Activated B cell treated with CpG ODN at 0.5 μM for 24 hours (primary cell): ENCODE data around the gene FCHSD2. TPM values are rescaled to one million over a fixed set of nuclear protein-coding genes. Genes with fewer than 3 reads are reported as not detected.
A peak's percentile ranks its signal among the peaks of the same experiment; 100 is the strongest.

Source experiments
- ATAC-seq: fragments of 200-7000 bp; cut with Tn5 transposase; one replicate; pipeline ENCODE4 v1.10.0; 2021; ENCODE audit warnings: low read depth, mild to moderate bottlenecking, moderate library complexity
- CTCF ChIA-PET: fragments of 350-600 bp; sonication (Branson Sonifier 250); formaldehyde crosslinking; loops from one replicate; lab custom pipeline; 2021; ENCODE audit warnings: antibody characterized with exemption; lab: Charles Lee
- POLR2A ChIA-PET: fragments of 350-600 bp; sonication (Branson Sonifier 250); formaldehyde crosslinking; loops from one replicate; lab custom pipeline; 2021; ENCODE audit warnings: antibody characterized with exemption; lab: Charles Lee
- DNase-seq: peaks from one replicate; pipeline ENCODE4 v3.0.0; 2022
- H3K27ac Mint-ChIP-seq: one replicate; pipeline ENCODE4 v1.8.0; 2020; ENCODE audit warnings: mixed read lengths
- H3K27me3 Mint-ChIP-seq: one replicate; pipeline ENCODE4 v1.8.0; 2021; ENCODE audit warnings: mixed read lengths
- H3K36me3 Mint-ChIP-seq: one replicate; pipeline ENCODE4 v1.8.0; 2021; ENCODE audit warnings: low read depth, mixed read lengths
- H3K4me1 Mint-ChIP-seq: one replicate; pipeline ENCODE4 v1.8.0; 2021; ENCODE audit warnings: mixed read lengths
- H3K4me3 Mint-ChIP-seq: one replicate; pipeline ENCODE4 v1.8.0; 2020; ENCODE audit warnings: mild to moderate bottlenecking, mixed read lengths
- H3K9me3 Mint-ChIP-seq: one replicate; pipeline ENCODE4 v1.8.0; 2020; ENCODE audit warnings: mixed read lengths
- intact Hi-C: fragments of 100-400 bp; cut with micrococcal nuclease; formaldehyde crosslinking; loops from one replicate; pipeline ENCODE4 v1.15.1; 2024
- total RNA-seq: library from RNA; stranded (reverse); gene quantifications from 2 replicates; pipeline ENCODE4 v1.2.3, GENCODE V29; 2022
- TF ChIP-seq, protein P1 (sequence below): fragments of 200-600 bp; IDR thresholded peaks from one replicate; pipeline ENCODE4 v1.8.0; 2022; ENCODE audit warnings: antibody characterized with exemption, mild to moderate bottlenecking

The FCHSD2 gene
- total RNA-seq, 1 donor from 2014 or later = 207 TPM

DNA sequence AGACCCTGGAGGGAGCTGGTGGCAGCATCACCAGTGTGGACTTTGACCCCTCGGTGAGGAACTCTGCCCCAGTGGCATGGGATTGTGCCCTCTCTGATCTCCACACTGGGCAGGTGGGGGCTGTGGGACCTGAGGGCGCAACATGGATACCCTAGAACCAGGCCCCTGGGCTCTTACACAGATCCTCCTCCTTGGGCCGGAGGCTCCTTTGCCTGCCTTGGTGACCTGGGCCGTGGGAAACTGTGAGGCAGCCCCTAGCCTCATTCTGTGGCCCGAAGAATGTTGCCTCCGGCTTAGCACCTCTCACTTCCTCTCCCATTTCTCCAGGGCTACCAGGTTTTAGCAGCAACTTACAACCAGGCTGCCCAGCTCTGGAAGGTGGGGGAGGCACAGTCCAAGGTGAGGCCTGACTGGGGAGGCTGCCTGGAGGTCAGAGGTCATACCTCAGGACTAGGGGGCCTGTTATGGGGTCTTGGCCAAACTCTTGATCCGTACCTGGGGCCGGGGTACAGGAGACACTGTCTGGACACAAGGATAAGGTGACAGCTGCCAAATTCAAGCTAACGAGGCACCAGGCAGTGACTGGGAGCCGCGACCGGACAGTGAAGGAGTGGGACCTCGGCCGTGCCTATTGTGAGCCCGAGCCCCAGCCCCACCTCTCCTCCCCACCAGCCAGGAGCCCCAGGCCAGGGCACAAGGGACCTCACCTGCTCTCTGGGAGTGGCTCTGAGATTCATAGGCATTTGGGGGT, 315.8 kb downstream of the FCHSD2 start:
- CTCF ChIA-PET = no interaction called here
- H3K4me1 Mint-ChIP-seq = peaks cover 44% of the 10 kb centered on the region

DNA sequence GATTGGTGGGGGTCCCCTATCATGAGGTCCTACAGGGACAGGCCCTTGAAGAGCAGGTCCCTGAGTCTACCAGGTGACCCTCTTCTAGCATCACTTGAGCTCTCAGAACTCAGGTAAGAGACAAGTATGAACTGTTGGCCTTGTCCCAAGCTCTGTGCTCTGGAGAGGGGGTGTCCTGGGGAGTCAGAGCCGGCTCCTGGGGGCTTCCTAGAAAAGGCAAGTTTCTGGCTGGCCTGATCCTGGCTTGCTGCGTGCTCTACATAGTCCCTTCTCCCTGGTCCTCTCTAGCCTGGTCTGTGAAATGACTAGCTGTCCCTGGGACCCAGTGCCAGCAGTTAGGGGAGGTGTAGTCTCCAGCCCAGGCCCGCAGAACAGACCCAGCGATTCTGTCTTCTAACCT, 316.5 kb downstream of the FCHSD2 start:
- ChIA-PET POLR2A (interaction anchor here (0.9 to 1.1 kb wide), 2 partner anchors 9 to 327 kb away, joined by 3 to 5 read pairs; no protein-coding TSS in a partner anchor), CTCF (no interaction called here)
- H3K9me3 Mint-ChIP-seq = no peaks in the 10 kb centered on the region
- TF ChIP-seq, protein P1, sequence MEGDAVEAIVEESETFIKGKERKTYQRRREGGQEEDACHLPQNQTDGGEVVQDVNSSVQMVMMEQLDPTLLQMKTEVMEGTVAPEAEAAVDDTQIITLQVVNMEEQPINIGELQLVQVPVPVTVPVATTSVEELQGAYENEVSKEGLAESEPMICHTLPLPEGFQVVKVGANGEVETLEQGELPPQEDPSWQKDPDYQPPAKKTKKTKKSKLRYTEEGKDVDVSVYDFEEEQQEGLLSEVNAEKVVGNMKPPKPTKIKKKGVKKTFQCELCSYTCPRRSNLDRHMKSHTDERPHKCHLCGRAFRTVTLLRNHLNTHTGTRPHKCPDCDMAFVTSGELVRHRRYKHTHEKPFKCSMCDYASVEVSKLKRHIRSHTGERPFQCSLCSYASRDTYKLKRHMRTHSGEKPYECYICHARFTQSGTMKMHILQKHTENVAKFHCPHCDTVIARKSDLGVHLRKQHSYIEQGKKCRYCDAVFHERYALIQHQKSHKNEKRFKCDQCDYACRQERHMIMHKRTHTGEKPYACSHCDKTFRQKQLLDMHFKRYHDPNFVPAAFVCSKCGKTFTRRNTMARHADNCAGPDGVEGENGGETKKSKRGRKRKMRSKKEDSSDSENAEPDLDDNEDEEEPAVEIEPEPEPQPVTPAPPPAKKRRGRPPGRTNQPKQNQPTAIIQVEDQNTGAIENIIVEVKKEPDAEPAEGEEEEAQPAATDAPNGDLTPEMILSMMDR = no peak
- H3K4me1 Mint-ChIP-seq = peaks cover 50% of the 10 kb centered on the region
- DNase-seq (no peak), ATAC-seq (no peak)
- no peak overlapping the region for H3K4me3 Mint-ChIP-seq
- intact Hi-C loops = loop anchor here (10.0 kb wide), 1 partner anchor 559 kb away; no protein-coding TSS in a partner anchor
- H3K27me3 Mint-ChIP-seq = no peaks in the 10 kb centered on the region
- peak overlapping the region; percentile 95 for H3K27ac Mint-ChIP-seq
- peaks cover 40% of the 10 kb centered on the region for H3K36me3 Mint-ChIP-seq

More for the DNA sequence above, 315.8 kb downstream of the FCHSD2 start:
- DNase-seq (no peak), ATAC-seq (no peak)
- TF ChIP-seq, protein P1 = no peak
- POLR2A ChIA-PET = interaction anchor here (0.9 to 1.1 kb wide), 2 partner anchors 10 to 326 kb away, joined by 3 to 5 read pairs; no protein-coding TSS in a partner anchor
- intact Hi-C loops = loop anchor here (10.0 kb wide), 1 partner anchor 558 kb away; no protein-coding TSS in a partner anchor
- Mint-ChIP-seq H3K27ac (peak overlapping the region; percentile 73), H3K27me3 (no peaks in the 10 kb centered on the region), H3K36me3 (peaks cover 41% of the 10 kb centered on the region), H3K4me3 (no peak overlapping the region), H3K9me3 (no peaks in the 10 kb centered on the region)

DNA sequence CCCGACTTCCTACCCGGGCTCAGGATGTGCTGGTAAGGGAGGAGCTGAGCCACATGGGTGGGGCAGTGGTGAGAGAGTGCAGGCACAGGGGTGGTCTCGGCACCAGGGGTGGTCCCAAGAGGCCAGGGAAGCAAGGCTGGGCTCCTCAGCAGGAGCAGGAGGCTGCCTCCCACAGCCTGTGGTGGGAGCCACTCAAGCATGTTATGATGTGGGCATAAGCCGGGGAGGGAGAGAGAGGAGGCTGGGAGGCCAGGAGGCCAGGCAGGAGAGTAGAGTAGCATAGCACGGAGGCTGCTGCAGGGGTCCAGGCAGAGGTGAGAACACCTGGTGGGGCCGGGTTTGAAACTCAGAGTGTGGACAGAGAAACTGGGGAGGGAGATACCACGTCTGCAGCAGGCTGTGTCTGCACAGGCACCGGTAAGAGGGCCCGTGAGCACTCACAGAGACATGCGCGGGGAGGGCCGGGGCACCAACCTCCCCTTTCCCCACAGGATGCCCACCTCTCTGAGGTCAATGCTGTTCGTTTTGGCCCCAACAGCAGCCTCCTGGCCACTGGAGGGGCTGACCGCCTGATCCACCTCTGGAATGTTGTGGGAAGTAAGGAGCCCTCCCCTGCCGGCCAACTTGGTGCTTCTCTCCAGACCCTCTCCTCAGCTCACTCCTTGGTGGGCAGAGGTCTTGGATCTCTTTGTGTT, 317.2 kb downstream of the FCHSD2 start:
- ATAC-seq = no peak
- POLR2A ChIA-PET = interaction anchor here (0.9 to 3.9 kb wide), 3 partner anchors 9 to 365 kb away, joined by 4 to 13 read pairs (median 5); partner anchors contain the start of gene STARD10
- Mint-ChIP-seq H3K27ac (peak overlapping the region; percentile 95), H3K4me1 (peaks cover 57% of the 10 kb centered on the region), H3K36me3 (peaks cover 41% of the 10 kb centered on the region), H3K9me3 (no peaks in the 10 kb centered on the region), H3K4me3 (no peak overlapping the region), H3K27me3 (no peaks in the 10 kb centered on the region)
- intact Hi-C loops = loop anchor here (10.0 kb wide), 1 partner anchor 560 kb away; no protein-coding TSS in a partner anchor
- CTCF ChIA-PET = no interaction called here
- DNase-seq = no peak
- TF ChIP-seq, protein P1 = no peak

DNA sequence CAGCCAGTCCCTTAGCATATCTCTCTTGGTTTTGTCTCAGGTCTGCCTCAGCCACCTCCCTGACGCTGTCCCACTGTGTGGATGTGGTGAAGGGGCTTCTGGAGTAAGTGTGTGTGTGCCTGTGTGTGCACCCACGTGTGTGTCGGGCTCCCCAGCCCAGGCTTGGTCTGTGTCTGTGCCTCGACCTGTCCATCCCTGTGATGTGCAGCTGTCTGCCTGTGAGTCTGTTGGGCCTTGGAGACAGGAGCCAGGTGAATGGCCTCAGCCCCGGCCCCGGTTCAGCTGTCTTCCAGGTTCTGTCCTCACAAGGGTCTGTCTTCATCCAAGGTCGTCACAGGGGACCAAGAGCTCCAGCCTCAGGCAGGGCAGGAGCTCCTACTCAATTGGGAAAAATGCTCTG, 318.1 kb downstream of the FCHSD2 start:
- Mint-ChIP-seq H3K27me3 (no peaks in the 10 kb centered on the region), H3K9me3 (no peaks in the 10 kb centered on the region), H3K4me1 (peaks cover 61% of the 10 kb centered on the region), H3K36me3 (peaks cover 39% of the 10 kb centered on the region), H3K27ac (peak overlapping the region; percentile 95), H3K4me3 (no peak overlapping the region)
- no peak for DNase-seq
- CTCF ChIA-PET = no interaction called here
- ATAC-seq = no peak
- intact Hi-C loops = loop anchor here (10.0 kb wide), 1 partner anchor 561 kb away; no protein-coding TSS in a partner anchor
- POLR2A ChIA-PET = interaction anchor here (0.8 to 3.9 kb wide), 3 partner anchors 30 to 366 kb away, joined by 4 to 13 read pairs (median 5); partner anchors contain the start of gene STARD10
- TF ChIP-seq, protein P1 = no peak
